HL-60/S4 (cell line): ENCODE results near the gene MAP2K5.
"Not testable (repeated sequence)": the region's sequence is repeated elsewhere in the genome, so short reads cannot be mapped to it uniquely, and the experiment has no call there.

ENCODE experiments used
- in situ Hi-C: fragments of 300-500 bp; cut with MboI; formaldehyde crosslinking; loops from 2 replicates; pipeline ENCODE4 v1.14.3; 2022; ENCODE audit warnings: low sequenced_read_pairs

MAP2K5 gene

GRCh38 chr15:67652586-67652985 lies 110.1 kb downstream of the MAP2K5 start:
- in situ Hi-C loops: no loop called here

DNA sequence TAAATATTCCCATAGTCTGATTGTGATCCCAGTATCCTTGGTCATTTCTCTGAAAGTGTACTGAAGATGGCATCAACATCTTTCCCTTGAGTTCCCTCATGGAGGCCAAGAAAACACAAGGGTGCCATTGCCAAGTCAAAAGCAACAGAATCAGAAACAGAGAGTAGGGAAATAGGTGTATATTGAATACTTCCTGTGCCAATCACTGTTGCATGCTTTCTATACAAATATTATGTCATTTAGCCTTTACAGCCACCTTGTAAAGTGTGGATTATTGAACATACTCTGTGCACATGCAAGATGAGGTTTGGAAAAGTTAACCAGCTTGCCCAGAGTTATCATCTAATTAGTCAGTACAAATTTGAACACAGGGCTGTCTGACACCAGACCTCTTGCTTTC lies 117.9 kb downstream of the MAP2K5 start:
- in situ Hi-C loops: no loop called here

GRCh38 chr15:67660874-67661606 lies 118.5 kb downstream of the MAP2K5 start:
- in situ Hi-C loops: no loop called here

- in situ Hi-C loops: no loop called here
These were observed 128.3 kb downstream of the MAP2K5 start for GRCh38 chr15:67670647-67671305.

DNA sequence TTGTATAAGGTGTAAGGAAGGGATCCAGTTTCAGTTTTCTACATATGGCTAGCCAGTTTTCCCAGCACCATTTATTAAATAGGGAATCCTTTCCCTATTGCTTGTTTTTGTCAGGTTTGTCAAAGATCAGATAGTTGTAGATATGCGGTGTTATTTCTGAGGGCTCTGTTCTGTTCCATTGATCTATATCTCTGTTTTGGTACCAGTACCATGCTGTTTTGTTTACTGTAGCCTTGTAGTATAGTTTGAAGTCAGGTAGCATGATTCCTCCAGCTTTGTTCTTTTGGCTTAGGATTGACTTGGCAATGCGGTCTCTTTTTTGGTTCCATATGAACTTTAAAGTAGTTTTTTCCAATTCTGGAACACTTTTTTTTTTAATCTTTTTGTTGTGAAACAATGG lies 130.3 kb downstream of the MAP2K5 start:
- in situ Hi-C loops: not testable (repeated sequence)

GRCh38 chr15:67674983-67675382 lies 132.5 kb downstream of the MAP2K5 start:
- in situ Hi-C loops: no loop called here

DNA sequence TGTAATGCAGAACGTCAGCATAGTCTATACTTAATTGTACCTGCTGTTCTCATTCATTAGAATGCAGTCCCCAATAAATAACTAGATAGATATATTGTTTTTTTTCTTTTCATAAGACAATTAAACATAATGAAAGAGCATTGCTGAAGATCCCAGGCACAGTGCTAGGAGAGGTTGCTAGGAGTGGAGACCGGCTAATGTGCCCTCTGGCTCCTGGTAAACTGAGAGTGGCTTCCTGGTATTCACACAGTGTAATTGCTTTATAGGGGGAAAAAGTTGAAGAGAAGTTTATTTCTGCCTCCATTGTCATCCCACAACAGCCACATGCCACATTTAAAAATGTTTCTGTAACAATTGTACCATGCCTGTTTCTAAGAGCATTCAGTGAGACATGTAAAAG lies 135.6 kb downstream of the MAP2K5 start:
- in situ Hi-C loops: no loop called here

- in situ Hi-C loops: no loop called here
These were observed 136.5 kb downstream of the MAP2K5 start for GRCh38 chr15:67678993-67679392.

- in situ Hi-C loops: no loop called here
These were observed 138.1 kb downstream of the MAP2K5 start for GRCh38 chr15:67680641-67681040.

DNA sequence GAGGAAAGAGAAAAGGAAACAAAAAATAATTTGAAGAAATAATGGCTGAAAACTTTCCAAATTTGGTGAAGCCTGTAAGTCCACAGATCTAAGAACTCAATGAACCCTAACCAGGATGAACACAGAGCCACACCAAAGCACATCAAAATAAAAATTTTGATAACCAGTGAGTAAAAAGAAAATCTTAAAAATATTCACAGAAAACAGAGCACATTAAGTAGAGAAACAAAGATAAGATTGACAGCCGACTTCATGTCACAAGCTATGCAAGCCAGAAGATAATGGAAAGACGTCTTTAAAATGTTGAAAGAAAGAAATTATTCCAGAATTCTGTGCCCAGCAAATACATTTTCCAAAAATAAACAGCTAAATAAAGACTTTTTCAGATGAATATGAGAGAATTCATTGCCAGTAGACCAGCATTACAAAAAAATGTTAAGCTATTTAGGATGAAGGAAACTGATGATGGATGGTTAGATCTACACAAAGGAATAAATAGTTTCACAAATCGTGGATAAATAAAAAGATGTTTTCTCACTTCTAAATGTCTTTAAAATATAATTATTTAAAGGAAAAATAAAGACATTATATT lies 142.6 kb downstream of the MAP2K5 start:
- in situ Hi-C loops: no loop called here

- in situ Hi-C loops: no loop called here
These were observed 143.2 kb downstream of the MAP2K5 start for GRCh38 chr15:67685716-67686115.

GRCh38 chr15:67690936-67691335 lies 148.4 kb downstream of the MAP2K5 start:
- in situ Hi-C loops: no loop called here

DNA sequence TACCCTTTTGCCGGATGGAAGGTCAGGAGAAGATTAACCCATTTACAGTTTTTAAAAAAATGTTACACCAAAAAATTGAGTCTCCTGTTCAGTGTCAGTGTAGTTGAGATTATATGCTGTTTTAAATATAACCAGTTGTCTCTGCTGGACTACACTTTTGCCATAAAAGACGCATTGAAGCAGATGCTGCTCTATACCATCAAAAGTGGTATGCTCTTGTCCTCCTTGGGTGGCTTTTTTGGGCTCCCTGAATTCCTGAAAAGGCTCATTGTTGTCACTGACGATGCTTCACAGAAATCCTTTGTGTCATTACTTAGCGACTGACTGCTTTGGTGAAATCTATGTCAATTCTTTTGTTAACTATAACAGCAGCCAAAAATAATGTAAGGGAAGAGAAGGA lies 148.9 kb downstream of the MAP2K5 start:
- in situ Hi-C loops: no loop called here

GRCh38 chr15:67692573-67692972 lies 150.1 kb downstream of the MAP2K5 start:
- in situ Hi-C loops: no loop called here

- in situ Hi-C loops: no loop called here
These were observed 153.6 kb downstream of the MAP2K5 start for GRCh38 chr15:67696087-67696486.

GRCh38 chr15:67700023-67700422 lies 157.5 kb downstream of the MAP2K5 start:
- in situ Hi-C loops: no loop called here

DNA sequence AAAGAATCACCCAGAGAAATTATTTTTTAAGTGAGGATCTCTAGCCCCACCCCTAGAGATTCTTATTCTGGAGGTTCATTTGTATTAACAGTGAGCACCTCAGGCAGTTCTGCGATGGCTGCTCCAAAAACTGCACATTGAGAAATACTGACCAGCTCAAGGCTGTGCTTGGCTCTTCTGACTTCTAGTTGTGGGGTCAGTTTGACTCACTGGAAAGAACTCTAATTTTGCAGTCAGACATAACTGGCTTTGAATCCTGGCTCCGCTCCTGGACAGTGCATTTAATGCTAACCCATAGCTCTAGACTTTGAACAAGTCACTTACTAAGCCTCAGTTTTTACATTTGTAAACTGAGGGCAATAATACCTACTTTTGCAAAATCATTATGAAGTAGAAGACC lies 159.2 kb downstream of the MAP2K5 start:
- in situ Hi-C loops: no loop called here

- in situ Hi-C loops: no loop called here
These were observed 165.2 kb downstream of the MAP2K5 start for GRCh38 chr15:67707520-67708283.

DNA sequence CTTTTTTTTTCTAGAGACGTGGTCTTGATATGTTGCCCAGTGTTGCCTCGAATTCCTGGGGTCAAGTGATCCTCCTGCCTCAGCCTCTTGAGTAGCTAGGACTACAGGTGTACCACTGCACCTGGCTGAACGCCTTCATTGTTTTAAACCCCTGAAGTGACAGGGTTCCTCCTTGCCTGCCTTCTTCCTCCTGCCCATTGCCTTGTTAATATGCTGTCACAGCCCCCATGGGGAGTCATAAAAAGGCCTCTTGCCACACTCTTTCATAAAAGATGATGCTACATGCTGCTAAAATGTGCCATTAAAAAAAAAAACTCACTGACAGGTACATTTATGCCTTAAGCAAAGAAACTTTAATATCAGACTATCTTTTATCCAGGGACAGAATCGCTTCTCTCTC lies 166.0 kb downstream of the MAP2K5 start:
- in situ Hi-C loops: no loop called here

GRCh38 chr15:67715170-67715569 lies 172.7 kb downstream of the MAP2K5 start:
- in situ Hi-C loops: no loop called here

GRCh38 chr15:67716171-67716570 lies 173.7 kb downstream of the MAP2K5 start:
- in situ Hi-C loops: no loop called here

DNA sequence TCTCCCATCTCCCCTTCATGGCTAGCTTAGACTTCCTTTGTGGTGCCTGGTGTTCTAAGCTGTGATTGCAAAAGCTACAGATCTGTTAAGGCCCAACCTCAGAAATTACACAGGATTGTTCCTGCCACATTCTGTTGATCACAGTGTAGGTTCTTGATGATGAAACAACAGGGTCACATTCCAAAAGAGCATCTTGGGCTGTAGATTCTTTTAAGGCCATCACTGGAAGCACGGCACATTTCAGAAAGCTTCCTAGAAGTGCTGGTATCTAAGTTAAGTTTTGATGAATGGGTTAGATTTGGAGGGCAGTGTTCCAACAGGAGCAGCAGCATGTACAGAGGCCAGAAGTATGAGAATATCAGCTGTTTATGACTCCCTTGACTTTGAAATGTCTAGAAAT lies 175.3 kb downstream of the MAP2K5 start:
- in situ Hi-C loops: no loop called here
